Esophagus mucosa (tissue), 1 donor: ENCODE measurements around the gene PPFIBP2. TPM values are rescaled to one million over a fixed set of nuclear protein-coding genes. Genes with fewer than 3 reads are reported as not detected.
"Not testable (repeated sequence)": the region's sequence is repeated elsewhere in the genome, so short reads cannot be mapped to it uniquely, and the experiment has no call there.

Experiments used
- ATAC-seq: fragments of 200-7000 bp; cut with Tn5 transposase; one replicate; pipeline ENCODE4 v1.9.1; 2020
- total RNA-seq: library from RNA; stranded (reverse); gene quantifications from one replicate; pipeline ENCODE4 v1.2.4, GENCODE V29; 2023
- donor health status: DM: yes; HTN: yes; CAD: no.

PPFIBP2 gene
- total RNA-seq, 1 donor from 2014 or later = 33.4 TPM

GRCh38 chr11:7500251-7500650 is 13.5 kb upstream of the PPFIBP2 start:
- ATAC-seq = no peak

GRCh38 chr11:7501251-7501650 is 12.5 kb upstream of the PPFIBP2 start:
- ATAC-seq = no peak

DNA sequence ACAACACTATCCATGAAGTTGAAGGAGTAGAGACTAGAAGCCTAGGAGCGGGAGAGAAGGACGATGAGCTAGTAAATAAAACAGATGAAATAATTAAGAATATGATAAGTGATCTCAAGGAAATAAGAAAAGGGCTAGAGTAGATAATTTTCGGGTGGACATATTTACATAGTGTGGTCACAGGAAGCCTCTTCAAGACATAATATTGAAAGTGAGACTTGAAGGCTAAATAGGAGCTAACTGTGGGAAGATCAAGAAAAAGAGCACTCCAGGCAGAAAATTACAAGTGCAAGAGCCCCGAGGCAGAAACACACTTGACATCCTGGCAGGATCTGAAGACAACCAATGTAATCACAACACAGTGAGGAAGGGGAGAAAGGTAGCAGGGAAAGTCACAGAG is 11.9 kb upstream of the PPFIBP2 start:
- ATAC-seq = no peak

DNA sequence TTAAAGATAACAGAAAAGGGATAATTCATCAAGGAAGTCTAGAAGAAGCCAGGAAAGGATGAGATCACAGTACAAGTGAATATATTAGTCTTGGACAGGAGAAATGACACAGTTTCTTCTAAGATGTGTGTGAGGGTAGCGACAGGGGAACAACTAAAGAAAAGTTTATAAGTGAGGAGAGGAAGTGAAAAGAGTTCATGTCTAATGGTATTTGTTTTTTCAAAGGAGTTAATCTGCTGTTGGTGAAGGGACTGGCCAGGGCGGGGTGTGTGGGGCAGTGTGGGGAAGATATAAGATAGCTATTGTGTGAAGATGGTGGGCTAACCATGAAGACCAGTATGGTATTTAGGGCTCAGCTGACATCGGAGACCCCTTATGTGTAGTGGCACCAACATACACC is 7.6 kb upstream of the PPFIBP2 start:
- ATAC-seq = no peak

DNA sequence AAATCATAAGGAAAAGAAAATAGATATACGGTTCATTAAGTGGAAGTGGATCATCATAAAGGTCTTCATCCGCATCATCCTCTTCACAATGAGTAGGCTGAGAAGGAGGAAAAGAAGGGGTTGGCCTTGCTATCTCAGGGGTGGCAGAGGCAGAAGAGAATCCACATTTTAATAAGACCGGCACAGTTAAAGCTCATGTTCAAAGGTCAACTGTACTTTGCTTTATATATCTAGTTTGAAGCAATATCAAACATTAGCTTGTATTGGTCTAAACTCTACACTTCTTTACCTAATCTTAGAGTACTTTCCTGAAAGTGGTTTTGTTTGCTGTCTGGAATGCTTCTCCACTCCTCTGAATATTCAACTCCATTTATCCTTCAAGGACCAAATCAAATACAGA is 5.7 kb upstream of the PPFIBP2 start:
- ATAC-seq = no peak

- no peak for ATAC-seq
Measured at GRCh38 chr11:7509966-7510365, 3.8 kb upstream of the PPFIBP2 start.

DNA sequence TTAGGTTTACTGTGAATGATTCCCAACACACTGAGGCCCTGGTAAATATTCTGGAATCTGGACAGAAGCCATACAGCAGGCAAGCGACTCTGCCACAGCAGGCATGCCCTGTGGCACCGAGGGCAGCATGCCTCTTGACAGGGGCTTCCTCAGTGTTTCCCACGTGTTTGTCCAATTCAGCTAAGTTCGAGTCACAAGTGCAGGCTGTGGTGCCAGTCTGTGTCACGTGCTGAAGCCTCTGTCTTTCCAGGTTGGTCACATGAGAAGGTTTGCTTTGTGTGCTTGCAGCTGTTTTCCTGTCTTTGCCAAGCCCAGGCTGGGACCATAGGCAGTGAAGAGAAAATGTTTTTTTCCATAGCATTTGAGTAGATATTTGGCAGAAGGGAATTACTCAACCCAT is 2.4 kb upstream of the PPFIBP2 start:
- no peak for ATAC-seq

- ATAC-seq = peak; percentile 46
Measured at GRCh38 chr11:7512525-7513233, 1.1 kb upstream of the PPFIBP2 start.

DNA sequence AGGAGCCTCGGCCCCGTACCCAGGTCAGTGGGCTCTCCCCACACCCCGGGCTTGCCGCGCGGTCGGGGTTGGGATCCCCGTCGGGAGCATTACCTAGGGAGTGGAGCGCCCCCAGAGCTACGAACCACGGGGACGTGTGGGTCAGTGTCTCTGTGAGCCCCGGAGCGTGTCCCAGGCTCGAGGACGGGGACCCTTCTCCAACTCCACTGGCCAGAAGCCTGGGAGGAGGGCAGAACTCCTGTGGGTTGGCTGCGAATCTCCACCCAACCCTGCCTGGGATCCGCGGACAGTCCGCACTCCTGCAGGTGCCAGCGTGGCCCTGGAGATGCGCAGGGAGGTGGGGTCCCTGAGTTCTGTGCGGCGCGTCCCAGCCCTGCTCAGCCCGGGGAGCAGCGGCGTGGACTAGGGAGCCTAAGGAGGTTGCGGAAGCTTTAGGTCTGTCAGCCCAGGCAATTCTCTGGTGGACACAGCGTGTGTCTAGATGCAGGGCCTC is 346 bp downstream of the PPFIBP2 start:
- peak; percentile 52 for ATAC-seq

- ATAC-seq = no peak
Measured at GRCh38 chr11:7515447-7515886, 1.7 kb downstream of the PPFIBP2 start.

- ATAC-seq = no peak
Measured at GRCh38 chr11:7516475-7516874, 2.7 kb downstream of the PPFIBP2 start.

DNA sequence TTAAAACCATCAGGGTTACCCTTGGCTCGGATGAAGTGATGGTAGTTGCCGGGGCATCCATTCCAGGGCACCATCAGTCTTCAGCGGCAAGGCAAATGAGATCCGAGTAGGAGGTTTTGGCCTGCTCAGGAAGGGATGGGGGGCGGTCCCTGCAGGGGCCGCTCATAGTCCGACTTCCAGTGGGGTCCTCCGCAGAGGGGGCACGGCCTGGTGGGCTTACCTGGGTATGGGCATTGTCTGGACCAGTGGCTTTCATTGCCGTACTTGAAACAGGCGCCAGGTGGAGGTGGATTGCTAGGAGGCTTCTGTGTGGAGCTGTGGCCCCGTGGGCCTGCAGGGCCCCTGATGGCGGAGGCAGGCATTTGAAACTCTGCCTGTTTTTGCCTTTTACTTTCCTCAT is 3.9 kb downstream of the PPFIBP2 start:
- not testable (repeated sequence) for ATAC-seq

GRCh38 chr11:7518811-7519562 is 5.2 kb downstream of the PPFIBP2 start:
- no peak for ATAC-seq

DNA sequence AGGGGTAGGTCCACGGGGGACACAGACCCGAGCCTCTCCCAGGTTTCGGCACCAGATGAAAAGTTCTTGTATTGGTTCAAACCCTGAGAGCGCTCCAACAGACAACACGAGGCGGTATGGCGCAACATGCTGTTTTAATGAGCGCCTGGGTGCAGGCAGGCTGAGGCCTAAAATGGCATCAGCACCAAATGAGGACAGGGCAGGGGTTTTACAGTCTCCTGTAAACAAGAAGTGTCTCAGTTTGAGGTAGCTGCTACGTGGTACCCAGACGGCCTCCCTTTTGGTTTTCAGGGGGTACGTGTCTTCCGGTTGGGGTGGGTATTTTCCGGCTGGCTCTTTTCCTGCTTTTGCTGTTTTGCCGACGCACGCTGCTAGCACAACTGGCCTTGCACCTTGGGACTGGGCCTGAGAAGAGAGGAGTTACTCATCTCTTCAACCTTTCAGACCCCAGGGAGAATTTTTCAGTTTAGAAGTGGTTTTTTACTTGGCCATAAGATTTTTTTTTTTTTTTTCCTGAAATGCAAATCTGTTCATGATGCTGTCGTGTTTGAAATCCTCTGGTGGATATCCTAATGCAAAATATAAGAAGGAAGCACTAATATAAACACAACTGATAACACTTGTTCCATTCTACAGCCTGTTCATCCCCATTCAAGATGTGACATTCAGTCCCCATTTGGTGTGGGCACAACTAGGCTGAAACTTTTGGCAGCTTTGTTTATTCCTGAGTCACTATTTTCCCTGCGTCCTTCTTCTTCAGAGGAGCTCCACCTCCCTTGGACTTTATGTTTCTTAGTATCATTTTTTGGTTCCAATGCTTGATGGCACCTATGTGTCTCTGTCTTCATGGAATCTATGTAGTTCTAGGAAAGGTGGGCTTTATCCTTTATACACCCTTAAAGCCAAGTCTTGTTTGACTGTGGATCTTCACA is 6.5 kb downstream of the PPFIBP2 start:
- ATAC-seq = no peak

DNA sequence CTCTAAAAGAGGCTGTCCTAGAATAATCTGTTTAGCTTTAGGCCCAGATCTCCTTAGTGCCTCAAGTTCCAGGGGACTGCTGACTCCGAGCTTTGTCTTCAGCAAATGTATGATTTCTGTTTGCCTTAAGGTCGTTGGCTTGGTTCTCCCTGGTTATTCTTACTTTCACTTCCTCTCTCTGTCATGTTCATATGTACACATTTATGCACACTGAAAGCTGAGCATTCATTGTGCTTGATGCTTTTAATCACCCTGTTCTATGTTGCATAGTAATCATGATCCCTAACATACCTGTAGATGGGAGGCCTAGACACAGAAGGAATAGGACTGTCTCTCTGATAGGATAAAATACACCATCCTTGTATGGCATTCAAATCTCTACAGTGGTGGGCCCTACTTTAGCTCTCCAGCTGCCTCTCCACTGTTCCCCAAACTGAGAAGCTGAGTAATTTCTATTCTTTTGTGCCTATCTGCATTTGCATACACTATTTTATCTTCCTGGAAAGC is 7.2 kb downstream of the PPFIBP2 start:
- no peak for ATAC-seq

DNA sequence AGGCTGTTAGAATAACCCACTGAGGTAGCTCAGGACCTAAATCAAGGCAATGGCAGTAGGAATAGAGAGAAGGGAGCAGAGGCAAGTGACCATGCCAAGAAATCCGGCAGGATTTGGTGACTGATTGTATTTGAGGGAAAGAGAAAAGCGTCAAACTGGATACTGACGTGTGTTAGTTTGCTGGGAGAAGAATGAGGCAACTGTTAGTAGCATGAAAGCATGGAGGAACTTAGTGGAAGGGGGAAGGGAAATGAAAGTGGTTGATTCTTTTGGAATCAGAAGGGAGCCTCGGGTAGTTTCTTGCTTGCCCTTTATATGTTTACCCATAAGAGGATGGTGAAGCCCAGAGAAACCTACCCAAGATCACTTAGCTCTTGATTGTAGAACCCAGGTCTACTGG is 8.3 kb downstream of the PPFIBP2 start:
- ATAC-seq = no peak

DNA sequence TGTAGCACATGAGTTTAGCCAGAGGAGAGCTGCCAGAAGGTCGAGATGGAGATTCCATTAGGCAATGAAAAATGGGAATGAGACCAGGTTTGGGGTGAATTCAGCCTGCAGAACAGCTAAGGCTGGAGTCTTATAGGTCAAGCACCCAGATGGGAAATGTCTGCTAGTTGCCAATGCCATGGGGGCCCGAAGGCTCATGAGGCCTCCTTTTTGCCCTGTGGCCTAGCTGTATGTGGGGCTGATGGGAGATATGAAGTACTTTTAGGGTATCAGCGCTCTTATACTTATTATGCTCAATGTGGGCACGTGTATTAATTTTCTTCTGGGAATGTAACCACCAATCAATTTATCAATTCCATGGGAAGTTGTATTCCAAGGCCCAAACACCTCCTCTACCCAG is 8.7 kb downstream of the PPFIBP2 start:
- ATAC-seq = no peak

- ATAC-seq = no peak
Measured at GRCh38 chr11:7523416-7524210, 9.8 kb downstream of the PPFIBP2 start.

DNA sequence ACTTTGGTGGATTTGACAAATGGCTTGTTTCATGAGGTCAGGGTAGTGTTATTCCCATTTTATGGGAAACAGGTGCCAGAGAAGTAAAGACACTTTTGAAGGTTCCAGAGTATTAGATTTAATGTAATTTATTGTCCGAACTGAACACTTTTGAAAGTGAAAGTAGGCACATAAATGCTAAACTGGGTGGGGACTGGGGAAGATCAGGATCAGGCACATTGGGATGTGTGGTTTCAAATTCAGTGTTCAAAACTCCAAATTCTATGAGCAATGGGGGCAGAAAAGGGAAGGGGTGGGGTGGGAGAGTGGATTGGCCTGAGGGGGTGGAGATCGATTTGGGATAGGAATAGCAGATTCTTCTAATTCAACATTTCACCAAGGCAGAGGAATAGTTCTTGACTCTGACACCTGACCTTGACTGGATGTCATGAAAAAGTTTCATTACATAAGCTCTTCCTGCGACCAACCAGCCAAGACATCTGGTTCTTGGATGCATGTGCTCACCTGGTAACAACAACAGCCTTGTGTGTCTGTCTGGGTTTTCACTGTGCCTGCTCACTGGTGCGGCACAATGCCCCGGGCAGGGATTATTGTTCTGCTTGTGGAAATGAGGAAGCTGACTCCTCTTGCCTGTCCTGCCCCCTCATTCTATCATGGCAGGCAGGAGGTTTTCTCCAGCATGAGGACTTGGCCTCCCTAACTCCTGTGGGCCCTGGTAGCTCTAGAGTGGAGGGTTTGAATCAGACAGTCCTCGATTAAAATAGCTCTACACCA is 10.8 kb downstream of the PPFIBP2 start:
- peak; percentile 86 for ATAC-seq

DNA sequence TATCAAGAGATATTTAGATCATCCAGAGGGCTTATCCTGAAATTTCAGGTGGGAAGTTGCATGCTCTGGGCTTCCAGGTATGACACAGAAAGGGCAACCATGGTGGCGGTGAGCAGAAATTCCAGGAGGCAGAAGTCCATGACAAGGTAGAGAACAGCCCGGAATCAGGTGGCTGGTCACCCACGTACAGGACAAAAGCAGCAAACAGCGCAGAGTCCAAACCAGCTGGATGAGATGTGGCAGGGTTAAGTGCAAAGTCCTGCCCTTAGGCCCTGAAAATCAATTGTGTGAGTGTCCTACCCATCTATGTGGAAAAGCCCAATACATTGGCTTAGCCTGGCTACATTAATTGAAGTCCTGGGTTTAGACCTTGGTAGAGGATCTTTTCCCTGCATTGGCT is 11.6 kb downstream of the PPFIBP2 start:
- ATAC-seq = no peak

GRCh38 chr11:7527029-7527428 is 13.2 kb downstream of the PPFIBP2 start:
- ATAC-seq = no peak
